IPS DF 6.9 (cell line): ENCODE results near the gene MMRN2.
"Not testable (repeated sequence)": the region's sequence is repeated elsewhere in the genome, so short reads cannot be mapped to it uniquely, and the experiment has no call there.

ENCODE experiments used
- DNase-seq: peaks from one replicate; pipeline ENCODE4 v3.0.0-alpha.2; 2013; ENCODE audit warnings: low read depth, low spot score
- H3K27ac ChIP-seq: one replicate; pipeline ENCODE4 v1.5.1; 2013; ENCODE audit warnings: low read length, control low read depth
- H3K27me3 ChIP-seq: 2 replicates; pipeline ENCODE4 v1.6.1; 2013; ENCODE audit warnings: mild to moderate bottlenecking, low read length; ENCODE audit not compliant: control insufficient read depth, insufficient read depth
- H3K36me3 ChIP-seq: 2 replicates; pipeline ENCODE4 v1.6.1; 2013; ENCODE audit warnings: low read length; ENCODE audit not compliant: control insufficient read depth, insufficient read depth
- H3K4me1 ChIP-seq: 2 replicates; pipeline ENCODE4 v1.6.1; 2013; ENCODE audit warnings: low read length; ENCODE audit not compliant: control insufficient read depth, insufficient read depth
- H3K4me3 ChIP-seq: 2 replicates; pipeline ENCODE4 v1.5.1; 2013; ENCODE audit warnings: mild to moderate bottlenecking, low read length
- H3K9me3 ChIP-seq: 2 replicates; pipeline ENCODE4 v1.6.1; 2013; ENCODE audit warnings: low read length, inconsistent platforms; ENCODE audit not compliant: control insufficient read depth, insufficient read depth
- WGBS: extraction: QIAGEN DNeasy Blood & Tissue Kit; methylation state at CpG from one replicate; pipeline ENCODE4 v1.1.7; 2013; ENCODE audit warnings: mixed read lengths, missing lambda C conversion rate; ENCODE audit not compliant: insufficient read length, insufficient coverage; 5-methylcytosine and 5-hydroxymethylcytosine counted together

Gene MMRN2

DNA sequence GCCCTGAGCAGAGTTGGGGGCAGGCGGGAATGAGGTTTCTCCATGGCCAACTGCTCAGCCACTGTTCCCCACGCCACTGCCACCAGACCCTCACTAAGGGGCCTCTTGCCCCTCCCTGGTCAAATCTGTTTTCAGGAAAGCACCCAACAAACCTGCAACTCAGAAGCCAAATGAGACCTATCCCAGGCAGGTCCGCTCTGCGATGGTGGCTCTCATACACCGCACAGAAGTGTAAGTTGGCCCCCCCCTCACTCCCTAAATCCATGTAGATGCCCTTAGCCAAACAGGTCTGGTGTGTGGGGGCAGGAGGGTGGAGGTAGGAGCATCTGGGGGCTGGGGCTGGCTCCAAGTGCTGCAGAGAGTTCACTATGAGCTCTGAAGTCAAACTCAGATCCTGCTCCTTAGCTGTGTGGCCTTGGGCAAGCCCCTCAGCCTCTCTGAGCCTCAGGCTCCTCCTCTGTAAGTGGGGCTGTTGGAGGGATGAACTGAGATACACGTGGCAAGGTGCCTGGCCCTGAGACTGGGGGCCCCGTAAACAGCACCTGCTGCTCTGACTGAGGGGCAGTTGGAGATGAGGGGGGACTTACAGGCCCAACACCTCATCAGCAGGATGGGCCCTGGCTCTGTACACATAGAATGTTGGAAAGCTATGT, 1.1 kb downstream of the MMRN2 start:
- Histone ChIP-seq H3K27me3 (no peaks in the 10 kb centered on the region), H3K9me3 (no peaks in the 10 kb centered on the region; the same call in 1 of the 2 replicates), H3K27ac (no peak overlapping the region), H3K36me3 (no peaks in the 10 kb centered on the region), H3K4me1 (peaks cover 40% of the 10 kb centered on the region), H3K4me3 (no peak overlapping the region)
- no CpG with 5 or more reads among the region's 7 CpGs for WGBS
- no peak for DNase-seq

DNA sequence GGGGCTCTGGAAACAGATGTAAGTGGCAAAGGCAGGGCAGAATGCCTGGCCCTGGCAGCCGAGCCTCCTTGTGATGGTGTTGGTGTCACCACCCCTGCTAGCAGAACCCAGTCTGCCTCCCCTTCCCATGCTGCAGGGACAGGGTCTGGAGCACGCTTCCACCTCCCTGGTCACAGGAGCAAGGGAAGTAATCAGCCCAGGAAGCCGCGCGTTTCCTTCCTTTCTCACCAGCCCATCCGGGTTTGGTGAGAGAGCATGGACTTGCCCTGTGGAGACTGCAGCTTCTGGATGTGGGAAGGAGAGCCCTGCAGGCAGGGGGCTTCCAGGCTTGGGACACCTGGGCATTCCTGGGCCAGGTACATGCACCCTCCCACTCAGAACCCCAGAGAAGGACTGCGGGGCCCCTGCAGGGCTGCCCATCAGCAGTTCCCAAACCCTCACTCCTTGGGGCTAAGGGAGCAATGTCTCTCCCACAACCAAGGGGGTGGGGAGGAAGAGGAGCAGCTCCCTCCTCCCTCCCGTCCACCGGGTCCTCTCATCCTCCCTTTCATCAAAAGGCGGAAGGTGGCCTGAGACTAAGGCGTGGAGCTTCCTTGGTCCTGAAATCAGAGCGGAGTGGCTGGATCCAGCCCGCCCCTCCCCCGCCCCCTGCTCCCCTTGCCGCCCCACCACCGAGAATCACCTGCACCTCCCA, 1.8 kb downstream of the MMRN2 start:
- no CpG with 5 or more reads among the region's 16 CpGs for WGBS
- H3K4me1 ChIP-seq = peaks cover 40% of the 10 kb centered on the region
- H3K27ac ChIP-seq = no peak overlapping the region
- H3K9me3 ChIP-seq = no peaks in the 10 kb centered on the region; the same call in 1 of the 2 replicates
- no peak overlapping the region for H3K4me3 ChIP-seq
- no peak for DNase-seq
- no peaks in the 10 kb centered on the region for H3K27me3 ChIP-seq
- no peaks in the 10 kb centered on the region for H3K36me3 ChIP-seq

DNA sequence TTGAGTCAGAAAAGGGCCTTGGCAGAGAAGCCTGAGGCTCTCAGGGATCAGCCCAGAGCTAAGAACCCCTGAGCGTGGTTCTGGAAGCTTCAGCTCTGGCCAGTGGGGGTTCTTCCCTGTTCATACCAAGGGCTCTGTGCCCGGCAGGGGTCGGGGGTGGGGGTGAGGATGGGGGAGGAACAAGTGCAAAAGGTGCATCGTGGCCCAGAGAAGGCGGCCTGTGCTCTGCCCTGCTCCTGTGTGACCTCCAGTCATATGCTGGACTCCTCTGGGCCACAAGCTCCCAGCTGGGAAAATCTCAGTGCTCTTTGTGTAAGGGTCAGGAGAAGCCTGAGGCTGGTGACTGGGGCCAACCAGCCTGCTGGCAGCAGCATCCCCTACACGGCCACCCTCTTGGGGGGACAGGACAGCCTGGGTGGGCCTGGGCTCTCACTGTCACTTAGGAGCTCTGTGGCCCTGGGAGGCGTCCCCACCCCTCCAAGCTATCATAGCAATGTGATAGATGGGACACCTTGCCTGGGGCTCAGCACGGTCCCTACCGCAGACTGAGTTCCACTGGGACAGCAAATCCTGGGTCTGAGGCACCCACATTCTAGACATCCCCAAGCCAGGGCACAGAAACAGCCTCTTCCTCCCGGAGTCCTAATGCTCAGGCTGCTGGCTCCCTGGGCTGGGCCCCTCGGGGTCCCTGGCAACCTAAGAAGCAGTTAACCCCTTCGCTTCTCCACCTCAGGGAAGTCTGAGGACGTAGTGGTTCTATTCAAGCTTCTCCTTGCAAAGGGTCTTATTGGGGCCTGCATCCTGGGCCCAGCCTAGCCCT, 2.5 kb downstream of the MMRN2 start:
- Histone ChIP-seq H3K9me3 (no peaks in the 10 kb centered on the region; the same call in 1 of the 2 replicates), H3K36me3 (no peaks in the 10 kb centered on the region), H3K27me3 (no peaks in the 10 kb centered on the region), H3K4me1 (peaks cover 39% of the 10 kb centered on the region), H3K27ac (peak overlapping the region; percentile 19), H3K4me3 (no peak overlapping the region)
- no peak for DNase-seq
- WGBS = no CpG with 5 or more reads among the region's 13 CpGs

DNA sequence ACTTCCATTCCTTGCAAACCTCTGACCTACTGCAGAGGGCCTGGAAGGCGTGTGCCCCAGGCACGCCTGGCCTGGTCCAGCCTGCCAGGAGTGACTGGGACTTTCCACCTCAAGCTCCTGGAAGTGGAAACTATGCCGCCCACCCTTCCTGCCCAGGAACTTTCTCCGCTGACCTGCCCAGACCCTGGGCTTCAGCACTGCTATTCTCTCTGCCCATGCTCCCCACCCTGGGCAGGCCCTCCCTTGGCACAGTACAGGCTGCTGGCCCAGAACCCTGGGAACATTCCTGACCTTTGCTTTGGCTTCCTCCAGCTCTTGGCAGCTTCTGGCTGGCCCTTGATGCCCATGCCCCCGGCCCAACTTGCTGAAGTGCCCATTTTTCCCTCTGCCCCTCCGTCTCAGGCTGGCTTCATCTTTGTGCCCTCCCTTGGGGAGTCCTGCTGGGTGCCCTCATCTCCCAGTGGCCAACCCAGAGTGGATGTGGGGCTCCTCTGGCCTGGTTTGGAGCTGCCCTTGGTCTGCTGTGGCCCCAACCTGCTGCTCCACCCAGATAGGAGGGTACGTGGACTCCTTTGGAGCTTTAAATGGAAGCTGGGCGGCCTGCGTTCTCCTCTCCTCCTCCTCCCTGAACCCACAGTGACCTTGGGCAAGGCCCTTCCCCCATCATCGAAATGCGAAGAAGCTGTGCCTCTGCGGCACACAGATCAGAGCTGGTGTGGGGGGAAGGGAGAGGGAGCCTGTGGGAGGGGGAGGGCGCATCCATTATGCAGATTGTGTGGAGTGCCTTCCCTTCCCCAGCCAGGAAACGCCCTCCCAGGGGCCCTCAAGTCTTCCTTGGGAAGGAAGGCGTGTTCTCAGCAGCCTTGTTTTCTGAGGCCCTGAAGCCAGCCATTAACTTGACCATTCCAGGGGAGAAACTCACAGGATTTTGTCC, 3.4 kb downstream of the MMRN2 start:
- no peak overlapping the region for H3K4me3 ChIP-seq
- no peaks in the 10 kb centered on the region for H3K36me3 ChIP-seq
- H3K27ac ChIP-seq = peak overlapping the region; percentile 19
- H3K9me3 ChIP-seq = no peaks in the 10 kb centered on the region; the same call in 1 of the 2 replicates
- H3K4me1 ChIP-seq = peaks cover 34% of the 10 kb centered on the region
- H3K27me3 ChIP-seq = no peaks in the 10 kb centered on the region
- DNase-seq = peak; percentile 87
- no CpG with 5 or more reads among the region's 15 CpGs for WGBS

DNA sequence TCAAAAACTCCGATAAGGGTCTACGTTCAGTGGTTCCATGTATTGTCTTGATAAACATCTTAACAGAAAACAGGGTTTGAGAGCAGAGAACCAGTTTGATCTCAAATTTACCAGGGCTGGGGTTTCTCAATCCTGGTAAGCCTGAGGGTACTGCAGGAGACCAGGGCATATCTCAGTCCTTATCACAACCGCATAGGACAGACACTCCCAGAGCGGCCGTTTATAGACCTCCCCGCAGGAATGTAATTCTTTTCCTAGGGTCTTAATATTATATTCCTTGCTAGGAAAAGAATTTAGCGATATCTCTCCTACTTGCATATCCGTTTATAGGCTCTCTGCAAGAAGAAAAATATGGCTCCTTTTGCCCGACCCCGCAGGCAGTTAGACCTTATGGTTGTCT, 4.7 kb downstream of the MMRN2 start:
- not testable (repeated sequence) for H3K4me3 ChIP-seq, DNase-seq, H3K36me3 ChIP-seq, H3K9me3 ChIP-seq, H3K27ac ChIP-seq, H3K27me3 ChIP-seq
- H3K4me1 ChIP-seq = peaks cover 25% of the 10 kb centered on the region
- WGBS = no CpG with 5 or more reads among the region's 10 CpGs

DNA sequence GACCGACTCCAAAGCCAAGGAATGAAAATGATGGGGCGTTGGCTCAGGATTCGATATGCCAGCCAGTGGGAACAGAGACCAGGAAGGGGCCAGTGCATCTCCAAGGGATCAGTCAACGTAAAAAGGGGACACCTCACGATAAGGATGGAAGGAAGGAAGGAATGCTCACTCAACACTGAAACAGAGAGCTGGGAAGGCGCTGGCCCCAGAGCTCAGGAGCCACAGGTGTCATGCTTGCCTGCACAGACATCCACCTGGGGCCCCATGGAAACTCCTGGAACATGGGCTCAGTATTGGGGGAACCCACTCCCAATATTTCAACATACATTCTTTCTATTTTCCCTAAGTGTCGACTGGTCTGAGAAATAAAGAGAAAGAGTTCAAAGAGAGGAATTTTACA, 5.3 kb downstream of the MMRN2 start:
- H3K4me3 ChIP-seq = no peak overlapping the region
- no peaks in the 10 kb centered on the region for H3K36me3 ChIP-seq
- H3K4me1 ChIP-seq = peaks cover 25% of the 10 kb centered on the region
- WGBS = no CpG with 5 or more reads among the region's 7 CpGs
- H3K27ac ChIP-seq = no peak overlapping the region
- no peak for DNase-seq
- H3K9me3 ChIP-seq = no peaks in the 10 kb centered on the region; the same call in 1 of the 2 replicates
- no peaks in the 10 kb centered on the region for H3K27me3 ChIP-seq

DNA sequence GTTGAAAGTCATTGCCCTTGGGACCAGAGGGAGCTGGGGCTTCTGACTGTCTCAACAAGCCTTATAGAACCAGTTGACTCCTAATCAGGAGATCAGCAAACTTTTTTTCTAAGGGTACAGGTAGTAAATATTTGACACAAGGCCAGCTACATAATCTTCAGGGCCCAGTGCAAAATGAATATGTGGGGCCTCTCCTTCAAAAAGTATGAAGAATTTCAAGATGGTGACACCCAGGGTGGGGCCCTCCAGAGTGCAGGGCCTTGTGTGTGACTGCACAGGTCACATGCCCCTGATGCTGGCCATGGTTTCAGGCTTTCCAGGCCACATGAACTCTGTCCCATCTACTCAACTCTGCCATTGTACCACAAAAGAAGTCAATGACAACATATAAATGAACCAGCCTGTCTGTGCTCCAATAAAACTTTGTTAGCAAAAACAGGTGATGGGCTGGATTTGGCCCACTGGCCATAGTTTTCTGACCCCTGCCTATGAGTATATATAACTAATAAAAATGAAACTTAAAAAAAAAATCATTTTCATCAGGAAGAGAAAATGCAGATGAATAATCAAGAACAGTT, 6.1 kb downstream of the MMRN2 start:
- Histone ChIP-seq H3K4me3 (no peak overlapping the region), H3K4me1 (peaks cover 21% of the 10 kb centered on the region), H3K27me3 (no peaks in the 10 kb centered on the region), H3K27ac (no peak overlapping the region), H3K36me3 (no peaks in the 10 kb centered on the region), H3K9me3 (no peaks in the 10 kb centered on the region; the same call in 1 of the 2 replicates)
- no peak for DNase-seq

DNA sequence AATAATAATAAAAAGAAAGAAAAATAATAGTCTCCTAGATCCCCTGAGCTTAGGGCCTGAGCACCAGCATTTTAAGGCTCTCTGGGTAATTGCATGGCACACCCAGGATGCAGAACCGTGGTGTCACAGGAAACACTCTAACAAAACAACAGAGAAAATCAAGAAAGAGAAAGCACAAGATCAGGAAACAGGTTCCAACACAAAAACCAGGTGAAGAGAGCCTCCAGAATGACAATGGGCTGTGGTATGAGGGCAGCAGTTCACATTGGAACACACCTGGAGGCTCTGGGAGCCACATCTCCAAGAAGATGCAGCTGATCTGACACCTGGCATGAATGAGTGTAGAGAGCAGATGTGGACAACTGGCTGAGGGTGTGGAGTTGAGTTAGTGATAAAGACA, 7.1 kb downstream of the MMRN2 start:
- no peaks in the 10 kb centered on the region; the same call in 1 of the 2 replicates for H3K9me3 ChIP-seq
- no CpG with 5 or more reads among the region's 1 CpG for WGBS

DNA sequence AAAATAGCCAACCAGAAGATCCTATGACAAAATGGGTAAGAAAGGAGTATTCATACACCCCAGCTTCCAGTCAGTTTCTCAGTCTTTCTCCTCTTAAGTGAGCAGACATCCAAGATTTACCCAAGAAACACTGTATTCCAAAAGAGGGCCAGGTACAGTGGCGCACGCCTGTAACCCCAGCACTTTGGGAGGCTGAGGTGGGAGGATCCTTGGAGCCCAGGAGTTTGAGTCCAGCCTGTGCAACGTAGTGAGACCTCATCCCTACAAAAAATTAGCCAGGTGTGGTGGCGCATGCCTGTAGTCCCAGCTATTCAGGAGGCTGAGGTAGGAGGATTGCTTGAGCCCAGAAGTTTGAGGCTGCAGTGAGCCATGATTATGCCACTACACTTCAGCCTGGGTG, 9.6 kb downstream of the MMRN2 start:
- H3K27me3 ChIP-seq, DNase-seq, H3K36me3 ChIP-seq, H3K4me3 ChIP-seq, H3K27ac ChIP-seq, H3K4me1 ChIP-seq, H3K9me3 ChIP-seq: not testable (repeated sequence)
- WGBS = no CpG with 5 or more reads among the region's 4 CpGs

More for the DNA sequence above, 7.1 kb downstream of the MMRN2 start:
- Histone ChIP-seq H3K27me3 (no peaks in the 10 kb centered on the region), H3K4me3 (no peak overlapping the region), H3K4me1 (peaks cover 15% of the 10 kb centered on the region), H3K27ac (no peak overlapping the region), H3K36me3 (no peaks in the 10 kb centered on the region)
- no peak for DNase-seq
